GM23338 (cell line): ENCODE measurements around the gene ADAP1. TPM values are rescaled to one million over a fixed set of nuclear protein-coding genes. Genes with fewer than 3 reads are reported as not detected.

Source experiments
- ATAC-seq: fragments of 200-7000 bp; cut with Tn5 transposase; 3 replicates; pipeline ENCODE4 v1.9.1; 2020
- DNase-seq: peaks from one replicate; pipeline ENCODE4 v3.0.0-alpha.2; 2015; ENCODE audit warnings: low spot score
- H2AFZ ChIP-seq: fragments of 200-600 bp; sonication (generic); 2 replicates; pipeline ENCODE4 v1.8.0; 2016; ENCODE audit warnings: antibody characterized with exemption, mild to moderate bottlenecking, moderate library complexity
- H3F3A ChIP-seq: fragments of 200-600 bp; sonication (generic); replicated peaks from 2 replicates; pipeline ENCODE4 v1.8.0; 2017; ENCODE audit warnings: antibody characterized with exemption, mixed run types, low read depth
- H3K27ac ChIP-seq: fragments of 200-600 bp; sonication (generic); 2 replicates; pipeline ENCODE4 v1.6.1; 2016; ENCODE audit warnings: low read depth
- H3K27me3 ChIP-seq: fragments of 200-600 bp; sonication (generic); 2 replicates; pipeline ENCODE4 v1.8.0; 2016; ENCODE audit warnings: mild to moderate bottlenecking, mixed run types, moderate library complexity; ENCODE audit not compliant: insufficient read depth
- H3K36me3 ChIP-seq: fragments of 200-600 bp; sonication (generic); 2 replicates; pipeline ENCODE4 v1.8.0; 2016; ENCODE audit warnings: mild to moderate bottlenecking; ENCODE audit not compliant: insufficient read depth
- H3K4me1 ChIP-seq: fragments of 200-600 bp; sonication (generic); 2 replicates; pipeline ENCODE4 v1.8.0; 2016; ENCODE audit warnings: mild to moderate bottlenecking, moderate library complexity; ENCODE audit not compliant: insufficient read depth
- H3K4me2 ChIP-seq: fragments of 200-600 bp; sonication (generic); 2 replicates; pipeline ENCODE4 v1.7.1; 2017; ENCODE audit warnings: mixed run types
- H3K4me3 ChIP-seq: fragments of 200-600 bp; sonication (generic); 2 replicates; pipeline ENCODE4 v1.6.1; 2016; ENCODE audit warnings: mixed run types
- H3K79me2 ChIP-seq: fragments of 200-600 bp; sonication (generic); replicated peaks from 2 replicates; pipeline ENCODE4 v1.8.0; 2017; ENCODE audit warnings: mild to moderate bottlenecking; ENCODE audit not compliant: insufficient read depth
- H3K9me2 ChIP-seq: fragments of 200-600 bp; sonication (generic); 2 replicates; pipeline ENCODE4 v1.8.0; 2017; ENCODE audit not compliant: insufficient read depth
- H4K20me1 ChIP-seq: fragments of 200-600 bp; sonication (generic); replicated peaks from 2 replicates; pipeline ENCODE4 v1.8.0; 2017; ENCODE audit warnings: mild to moderate bottlenecking; ENCODE audit not compliant: insufficient read depth
- H3K27ac Mint-ChIP-seq: 2 replicates; pipeline ENCODE4 v1.8.0; 2020; ENCODE audit warnings: inconsistent platforms, mild to moderate bottlenecking, moderate library complexity, mixed read lengths
- H3K27me3 Mint-ChIP-seq: 3 replicates; pipeline ENCODE4 v1.8.0; 2022; ENCODE audit warnings: low read depth, mild to moderate bottlenecking, moderate library complexity, mixed read lengths, inconsistent platforms; ENCODE audit not compliant: insufficient read depth, poor library complexity
- H3K36me3 Mint-ChIP-seq: 3 replicates; pipeline ENCODE4 v1.8.0; 2021; ENCODE audit warnings: low read depth, mild to moderate bottlenecking, inconsistent platforms, moderate library complexity, mixed read lengths
- H3K4me1 Mint-ChIP-seq: 3 replicates; pipeline ENCODE4 v1.8.0; 2020; ENCODE audit warnings: mild to moderate bottlenecking, inconsistent platforms, mixed read lengths
- H3K4me3 Mint-ChIP-seq: 3 replicates; pipeline ENCODE4 v1.8.0; 2021; ENCODE audit warnings: moderate library complexity, mild to moderate bottlenecking, inconsistent platforms, mixed read lengths
- H3K9me3 Mint-ChIP-seq: 3 replicates; pipeline ENCODE4 v1.8.0; 2020; ENCODE audit warnings: moderate library complexity, mild to moderate bottlenecking, inconsistent platforms, mixed read lengths
- CREB1 ChIP-seq: fragments of 250-450 bp; sonication (Bioruptor Pico); IDR thresholded peaks from 2 replicates; pipeline ENCODE4 v1.5.0; 2020; ENCODE audit warnings: low read depth, mild to moderate bottlenecking, moderate library complexity
- EZH2 ChIP-seq: fragments of 200-600 bp; sonication (generic); IDR thresholded peaks from one replicate; pipeline ENCODE4 v1.8.0; 2017; ENCODE audit warnings: antibody characterized with exemption, mild to moderate bottlenecking, low read depth; ENCODE audit not compliant: unreplicated experiment
- EZH2phosphoT487 ChIP-seq: fragments of 200-600 bp; sonication (generic); IDR thresholded peaks from one replicate; pipeline ENCODE4 v1.8.1; 2018; ENCODE audit warnings: antibody characterized with exemption; ENCODE audit not compliant: unreplicated experiment
- JUNB ChIP-seq: IDR thresholded peaks from one replicate; pipeline ENCODE4 v1.6.1; 2016; ENCODE audit warnings: antibody characterized with exemption; ENCODE audit not compliant: unreplicated experiment
- NANOG ChIP-seq: IDR thresholded peaks from 2 replicates; pipeline ENCODE4 v1.6.1; 2016; ENCODE audit warnings: antibody characterized with exemption, borderline replicate concordance
- POLR2AphosphoS5 ChIP-seq: IDR thresholded peaks from 2 replicates; pipeline ENCODE4 v1.6.1; 2016; ENCODE audit warnings: antibody characterized with exemption, low read depth
- STAT1 ChIP-seq: IDR thresholded peaks from one replicate; pipeline ENCODE4 v1.6.1; 2016; ENCODE audit warnings: antibody characterized with exemption; ENCODE audit not compliant: unreplicated experiment
- ZNF114 ChIP-seq: fragments of 250-450 bp; sonication (Bioruptor Pico); IDR thresholded peaks from 2 replicates; pipeline ENCODE4 v1.5.0; 2020; ENCODE audit warnings: mild to moderate bottlenecking, moderate library complexity
- ZNF331 ChIP-seq: fragments of 250-450 bp; sonication (Bioruptor Pico); IDR thresholded peaks from 2 replicates; pipeline ENCODE4 v1.5.0; 2020; ENCODE audit warnings: low read depth, mild to moderate bottlenecking, moderate library complexity
- polyA plus RNA-seq: library from polyadenylated mRNA; unstranded; fragments of >200 nt; fragmentation: Nextera tagmentation; extraction: Ambion mirVana; gene quantifications from 2 replicates; pipeline ENCODE4 v1.2.1, GENCODE V29; 2016
- total RNA-seq: library from RNA; depleted of rRNA; stranded (reverse); fragments of >200 nt; shearing (Covaris generic); gene quantifications from 2 replicates; pipeline ENCODE4 v1.2.3, GENCODE V29; 2014
- TF ChIP-seq, protein P1 (sequence below): IDR thresholded peaks from one replicate; pipeline ENCODE4 v1.6.1; 2018; ENCODE audit warnings: antibody characterized with exemption; ENCODE audit not compliant: unreplicated experiment
- TF ChIP-seq, protein P2 (sequence below): IDR thresholded peaks from 2 replicates; pipeline ENCODE4 v1.6.1; 2016; ENCODE audit warnings: antibody characterized with exemption
- TF ChIP-seq, protein P3 (sequence below), 2 experiments: fragments of 200-600 bp in 1 of 2; sonication (generic) in 1 of 2; conservative IDR thresholded peaks; 2 replicates each; pipeline versions ENCODE4 v1.5.1 to v1.6.1; 2016 to 2017; ENCODE audit warnings: antibody characterized with exemption in 2 of 2, low read depth in 2 of 2, mild to moderate bottlenecking in 2 of 2, moderate library complexity in 1 of 2
- TF ChIP-seq, protein P4 (sequence below): fragments of 250-450 bp; sonication (Bioruptor Pico); IDR thresholded peaks from 2 replicates; pipeline ENCODE4 v1.5.0; 2020; ENCODE audit warnings: mild to moderate bottlenecking, moderate library complexity

The ADAP1 gene
- total and polyA plus RNA-seq, 2 experiments from 2014 or later = 2.2 to 9.6 TPM

DNA sequence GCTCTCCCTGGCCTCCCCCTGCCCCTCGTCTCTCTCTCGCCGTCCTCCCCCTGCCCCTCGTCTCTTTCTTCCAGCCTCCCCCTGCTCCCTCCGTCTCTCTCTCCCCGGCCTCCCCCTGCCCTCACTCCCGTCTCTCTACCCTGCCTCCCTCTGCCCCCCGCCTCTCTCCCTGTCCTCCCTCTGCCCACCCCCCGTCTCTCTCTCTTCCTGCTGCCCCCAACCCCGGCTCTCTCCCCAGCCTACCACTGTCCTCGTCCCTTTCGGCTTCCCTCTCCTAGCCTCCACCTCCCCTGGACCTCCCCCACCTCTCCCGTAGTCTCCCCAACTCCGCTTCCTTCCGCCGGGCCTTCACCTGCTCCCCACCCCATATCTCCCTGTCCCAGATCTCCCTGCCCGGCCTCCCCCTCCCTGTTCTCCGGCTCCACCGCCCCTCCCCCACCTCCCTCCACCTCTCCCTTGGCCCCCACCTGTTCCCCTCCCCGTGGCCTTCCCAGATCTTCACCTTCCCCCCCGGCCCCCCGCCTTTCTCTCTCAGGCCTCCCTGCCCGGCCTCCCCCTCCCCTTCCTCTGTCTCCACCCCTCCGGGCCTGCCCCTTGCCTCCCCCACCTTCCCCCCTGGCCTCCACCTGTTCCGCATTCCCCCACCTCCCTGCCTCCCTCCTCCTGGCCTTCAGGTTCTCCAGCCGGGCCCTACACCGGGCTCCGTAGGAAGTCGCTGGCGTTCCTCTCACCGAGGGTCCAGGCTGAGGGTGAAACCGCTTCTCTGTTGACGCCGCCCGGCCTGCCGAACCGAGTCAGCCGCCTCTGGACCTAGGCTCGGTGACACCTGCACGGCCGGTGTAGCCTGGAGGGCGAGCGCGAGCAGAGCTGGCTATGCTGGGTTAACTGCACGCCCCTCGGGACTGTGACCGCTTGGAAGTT lies 76.9 kb downstream of the ADAP1 start:
- Mint-ChIP-seq H3K27me3 (peaks cover 7% of the 10 kb centered on the region), H3K36me3 (peaks cover 44% of the 10 kb centered on the region), H3K27ac (peak overlapping the region; percentile 92), H3K4me3 (peak overlapping the region; percentile 88), H3K4me1 (peaks cover 17% of the 10 kb centered on the region), H3K9me3 (peaks cover 7% of the 10 kb centered on the region; the same call in 2 of the 3 replicates)
- H3K9me2 ChIP-seq = no peaks in the 10 kb centered on the region
- H3K4me1 ChIP-seq = peaks cover 10% of the 10 kb centered on the region; the same call in 1 of the 2 replicates
- peak; percentile 2; the same call in 1 of the 3 replicates for ATAC-seq
- H3K4me2 ChIP-seq = peak overlapping the region; percentile 81
- H3K27me3 ChIP-seq = no peaks in the 10 kb centered on the region
- peaks cover 30% of the 10 kb centered on the region for H4K20me1 ChIP-seq
- peaks cover 56% of the 10 kb centered on the region for H3K79me2 ChIP-seq
- no peaks in the 10 kb centered on the region; the same call in none of the 2 replicates for H3K36me3 ChIP-seq
- H3K4me3 ChIP-seq = peak overlapping the region; percentile 79
- DNase-seq = peak; percentile 55
- no peak overlapping the region for H2AFZ ChIP-seq
- peaks cover 23% of the 10 kb centered on the region for H3F3A ChIP-seq
- TF ChIP-seq, protein P1, sequence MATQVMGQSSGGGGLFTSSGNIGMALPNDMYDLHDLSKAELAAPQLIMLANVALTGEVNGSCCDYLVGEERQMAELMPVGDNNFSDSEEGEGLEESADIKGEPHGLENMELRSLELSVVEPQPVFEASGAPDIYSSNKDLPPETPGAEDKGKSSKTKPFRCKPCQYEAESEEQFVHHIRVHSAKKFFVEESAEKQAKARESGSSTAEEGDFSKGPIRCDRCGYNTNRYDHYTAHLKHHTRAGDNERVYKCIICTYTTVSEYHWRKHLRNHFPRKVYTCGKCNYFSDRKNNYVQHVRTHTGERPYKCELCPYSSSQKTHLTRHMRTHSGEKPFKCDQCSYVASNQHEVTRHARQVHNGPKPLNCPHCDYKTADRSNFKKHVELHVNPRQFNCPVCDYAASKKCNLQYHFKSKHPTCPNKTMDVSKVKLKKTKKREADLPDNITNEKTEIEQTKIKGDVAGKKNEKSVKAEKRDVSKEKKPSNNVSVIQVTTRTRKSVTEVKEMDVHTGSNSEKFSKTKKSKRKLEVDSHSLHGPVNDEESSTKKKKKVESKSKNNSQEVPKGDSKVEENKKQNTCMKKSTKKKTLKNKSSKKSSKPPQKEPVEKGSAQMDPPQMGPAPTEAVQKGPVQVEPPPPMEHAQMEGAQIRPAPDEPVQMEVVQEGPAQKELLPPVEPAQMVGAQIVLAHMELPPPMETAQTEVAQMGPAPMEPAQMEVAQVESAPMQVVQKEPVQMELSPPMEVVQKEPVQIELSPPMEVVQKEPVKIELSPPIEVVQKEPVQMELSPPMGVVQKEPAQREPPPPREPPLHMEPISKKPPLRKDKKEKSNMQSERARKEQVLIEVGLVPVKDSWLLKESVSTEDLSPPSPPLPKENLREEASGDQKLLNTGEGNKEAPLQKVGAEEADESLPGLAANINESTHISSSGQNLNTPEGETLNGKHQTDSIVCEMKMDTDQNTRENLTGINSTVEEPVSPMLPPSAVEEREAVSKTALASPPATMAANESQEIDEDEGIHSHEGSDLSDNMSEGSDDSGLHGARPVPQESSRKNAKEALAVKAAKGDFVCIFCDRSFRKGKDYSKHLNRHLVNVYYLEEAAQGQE = no peak
- TF ChIP-seq, protein P2, sequence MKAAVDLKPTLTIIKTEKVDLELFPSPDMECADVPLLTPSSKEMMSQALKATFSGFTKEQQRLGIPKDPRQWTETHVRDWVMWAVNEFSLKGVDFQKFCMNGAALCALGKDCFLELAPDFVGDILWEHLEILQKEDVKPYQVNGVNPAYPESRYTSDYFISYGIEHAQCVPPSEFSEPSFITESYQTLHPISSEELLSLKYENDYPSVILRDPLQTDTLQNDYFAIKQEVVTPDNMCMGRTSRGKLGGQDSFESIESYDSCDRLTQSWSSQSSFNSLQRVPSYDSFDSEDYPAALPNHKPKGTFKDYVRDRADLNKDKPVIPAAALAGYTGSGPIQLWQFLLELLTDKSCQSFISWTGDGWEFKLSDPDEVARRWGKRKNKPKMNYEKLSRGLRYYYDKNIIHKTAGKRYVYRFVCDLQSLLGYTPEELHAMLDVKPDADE = no peak
- TF ChIP-seq EZH2phosphoT487 (no peak), NANOG (no peak), STAT1 (no peak), EZH2 (no peak), CREB1 (CRISPR knock-in tag) (no peak), ZNF331 (CRISPR knock-in tag) (no peak), JUNB (no peak), POLR2AphosphoS5 (no peak), ZNF114 (CRISPR knock-in tag) (no peak)
- TF ChIP-seq, protein P3, sequence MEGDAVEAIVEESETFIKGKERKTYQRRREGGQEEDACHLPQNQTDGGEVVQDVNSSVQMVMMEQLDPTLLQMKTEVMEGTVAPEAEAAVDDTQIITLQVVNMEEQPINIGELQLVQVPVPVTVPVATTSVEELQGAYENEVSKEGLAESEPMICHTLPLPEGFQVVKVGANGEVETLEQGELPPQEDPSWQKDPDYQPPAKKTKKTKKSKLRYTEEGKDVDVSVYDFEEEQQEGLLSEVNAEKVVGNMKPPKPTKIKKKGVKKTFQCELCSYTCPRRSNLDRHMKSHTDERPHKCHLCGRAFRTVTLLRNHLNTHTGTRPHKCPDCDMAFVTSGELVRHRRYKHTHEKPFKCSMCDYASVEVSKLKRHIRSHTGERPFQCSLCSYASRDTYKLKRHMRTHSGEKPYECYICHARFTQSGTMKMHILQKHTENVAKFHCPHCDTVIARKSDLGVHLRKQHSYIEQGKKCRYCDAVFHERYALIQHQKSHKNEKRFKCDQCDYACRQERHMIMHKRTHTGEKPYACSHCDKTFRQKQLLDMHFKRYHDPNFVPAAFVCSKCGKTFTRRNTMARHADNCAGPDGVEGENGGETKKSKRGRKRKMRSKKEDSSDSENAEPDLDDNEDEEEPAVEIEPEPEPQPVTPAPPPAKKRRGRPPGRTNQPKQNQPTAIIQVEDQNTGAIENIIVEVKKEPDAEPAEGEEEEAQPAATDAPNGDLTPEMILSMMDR (conservative IDR thresholded peaks at IDR 0.05; ENCODE audit: low read depth in 2 of 2) = no peak
- TF ChIP-seq, protein P4, sequence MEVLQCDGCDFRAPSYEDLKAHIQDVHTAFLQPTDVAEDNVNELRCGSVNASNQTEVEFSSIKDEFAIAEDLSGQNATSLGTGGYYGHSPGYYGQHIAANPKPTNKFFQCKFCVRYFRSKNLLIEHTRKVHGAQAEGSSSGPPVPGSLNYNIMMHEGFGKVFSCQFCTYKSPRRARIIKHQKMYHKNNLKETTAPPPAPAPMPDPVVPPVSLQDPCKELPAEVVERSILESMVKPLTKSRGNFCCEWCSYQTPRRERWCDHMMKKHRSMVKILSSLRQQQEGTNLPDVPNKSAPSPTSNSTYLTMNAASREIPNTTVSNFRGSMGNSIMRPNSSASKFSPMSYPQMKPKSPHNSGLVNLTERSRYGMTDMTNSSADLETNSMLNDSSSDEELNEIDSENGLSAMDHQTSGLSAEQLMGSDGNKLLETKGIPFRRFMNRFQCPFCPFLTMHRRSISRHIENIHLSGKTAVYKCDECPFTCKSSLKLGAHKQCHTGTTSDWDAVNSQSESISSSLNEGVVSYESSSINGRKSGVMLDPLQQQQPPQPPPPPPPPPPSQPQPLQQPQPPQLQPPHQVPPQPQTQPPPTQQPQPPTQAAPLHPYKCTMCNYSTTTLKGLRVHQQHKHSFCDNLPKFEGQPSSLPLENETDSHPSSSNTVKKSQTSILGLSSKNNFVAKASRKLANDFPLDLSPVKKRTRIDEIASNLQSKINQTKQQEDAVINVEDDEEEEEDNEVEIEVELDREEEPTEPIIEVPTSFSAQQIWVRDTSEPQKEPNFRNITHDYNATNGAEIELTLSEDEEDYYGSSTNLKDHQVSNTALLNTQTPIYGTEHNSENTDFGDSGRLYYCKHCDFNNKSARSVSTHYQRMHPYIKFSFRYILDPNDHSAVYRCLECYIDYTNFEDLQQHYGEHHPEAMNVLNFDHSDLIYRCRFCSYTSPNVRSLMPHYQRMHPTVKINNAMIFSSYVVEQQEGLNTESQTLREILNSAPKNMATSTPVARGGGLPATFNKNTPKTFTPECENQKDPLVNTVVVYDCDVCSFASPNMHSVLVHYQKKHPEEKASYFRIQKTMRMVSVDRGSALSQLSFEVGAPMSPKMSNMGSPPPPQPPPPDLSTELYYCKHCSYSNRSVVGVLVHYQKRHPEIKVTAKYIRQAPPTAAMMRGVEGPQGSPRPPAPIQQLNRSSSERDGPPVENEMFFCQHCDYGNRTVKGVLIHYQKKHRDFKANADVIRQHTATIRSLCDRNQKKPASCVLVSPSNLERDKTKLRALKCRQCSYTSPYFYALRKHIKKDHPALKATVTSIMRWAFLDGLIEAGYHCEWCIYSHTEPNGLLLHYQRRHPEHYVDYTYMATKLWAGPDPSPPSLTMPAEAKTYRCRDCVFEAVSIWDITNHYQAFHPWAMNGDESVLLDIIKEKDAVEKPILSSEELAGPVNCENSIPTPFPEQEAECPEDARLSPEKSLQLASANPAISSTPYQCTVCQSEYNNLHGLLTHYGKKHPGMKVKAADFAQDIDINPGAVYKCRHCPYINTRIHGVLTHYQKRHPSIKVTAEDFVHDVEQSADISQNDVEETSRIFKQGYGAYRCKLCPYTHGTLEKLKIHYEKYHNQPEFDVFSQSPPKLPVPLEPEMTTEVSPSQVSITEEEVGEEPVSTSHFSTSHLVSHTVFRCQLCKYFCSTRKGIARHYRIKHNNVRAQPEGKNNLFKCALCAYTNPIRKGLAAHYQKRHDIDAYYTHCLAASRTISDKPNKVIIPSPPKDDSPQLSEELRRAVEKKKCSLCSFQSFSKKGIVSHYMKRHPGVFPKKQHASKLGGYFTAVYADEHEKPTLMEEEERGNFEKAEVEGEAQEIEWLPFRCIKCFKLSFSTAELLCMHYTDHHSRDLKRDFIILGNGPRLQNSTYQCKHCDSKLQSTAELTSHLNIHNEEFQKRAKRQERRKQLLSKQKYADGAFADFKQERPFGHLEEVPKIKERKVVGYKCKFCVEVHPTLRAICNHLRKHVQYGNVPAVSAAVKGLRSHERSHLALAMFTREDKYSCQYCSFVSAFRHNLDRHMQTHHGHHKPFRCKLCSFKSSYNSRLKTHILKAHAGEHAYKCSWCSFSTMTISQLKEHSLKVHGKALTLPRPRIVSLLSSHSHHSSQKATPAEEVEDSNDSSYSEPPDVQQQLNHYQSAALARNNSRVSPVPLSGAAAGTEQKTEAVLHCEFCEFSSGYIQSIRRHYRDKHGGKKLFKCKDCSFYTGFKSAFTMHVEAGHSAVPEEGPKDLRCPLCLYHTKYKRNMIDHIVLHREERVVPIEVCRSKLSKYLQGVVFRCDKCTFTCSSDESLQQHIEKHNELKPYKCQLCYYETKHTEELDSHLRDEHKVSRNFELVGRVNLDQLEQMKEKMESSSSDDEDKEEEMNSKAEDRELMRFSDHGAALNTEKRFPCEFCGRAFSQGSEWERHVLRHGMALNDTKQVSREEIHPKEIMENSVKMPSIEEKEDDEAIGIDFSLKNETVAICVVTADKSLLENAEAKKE = no peak
- peak overlapping the region; percentile 86; the same call in 1 of the 2 replicates for H3K27ac ChIP-seq
